Transverse colon (tissue), 4 donors: ENCODE results near the gene ABTB1.

ENCODE experiments used
- CTCF ChIP-seq, 5 experiments: fragments of 200-600 bp in 3 of 5; fragments of 450-650 bp in 2 of 5; sonication (generic) in 3 of 5; IDR thresholded peaks; 1 replicate in 2 of 5; 2 replicates in 3 of 5; pipeline ENCODE4 v1.5.1; 2016 to 2017; ENCODE audit warnings: antibody characterized with exemption in 5 of 5, inconsistent platforms in 3 of 5, mild to moderate bottlenecking in 2 of 5, moderate library complexity in 1 of 5
- EP300 ChIP-seq: sonication (generic); formaldehyde crosslinking; IDR thresholded peaks from one replicate; pipeline ENCODE4 v1.6.1; 2017; ENCODE audit warnings: antibody characterized with exemption, low read depth
- POLR2A ChIP-seq: fragments of 450-650 bp; IDR thresholded peaks from one replicate; pipeline ENCODE4 v1.6.1; 2016; ENCODE audit warnings: antibody characterized with exemption, mild to moderate bottlenecking, moderate library complexity
- POLR2AphosphoS5 ChIP-seq, 3 donors: sonication (generic); formaldehyde crosslinking; IDR thresholded peaks; one replicate each; pipeline ENCODE4 v1.6.1; 2016; ENCODE audit warnings: antibody characterized with exemption in 3 of 3

GRCh38 chr3:127687228-127687737 is 14.5 kb downstream of the ABTB1 start:
- no peak for TF ChIP-seq CTCF (IDR thresholded peaks at IDR 0.05)
- TF ChIP-seq EP300, result no peak
- TF ChIP-seq POLR2A, result no peak
- TF ChIP-seq POLR2AphosphoS5 (IDR thresholded peaks at IDR 0.05), result no peak
